Calu3 (cell line): ENCODE data around the gene DIP2A. TPM values are rescaled to one million over a fixed set of nuclear protein-coding genes. Genes with fewer than 3 reads are reported as not detected.
"Not testable (repeated sequence)": the region's sequence is repeated elsewhere in the genome, so short reads cannot be mapped to it uniquely, and the experiment has no call there.

Experiments used
- BruUV-seq: library from RNA; stranded (reverse); fragments of 400-500 nt; replicated peaks from 2 replicates; lab custom pipeline; 2021; lab: Mats Ljungman, UMichigan
- CTCF ChIA-PET: fragments of 300-600 bp; sonication (Branson Sonifier 250); formaldehyde crosslinking; loops from one replicate; lab custom pipeline; 2022; ENCODE audit warnings: antibody characterized with exemption; lab: Charles Lee
- DNase-seq: peaks from one replicate; pipeline ENCODE4 v3.0.0; 2022
- H3K27ac Mint-ChIP-seq: one replicate; pipeline ENCODE4 v1.8.0; 2022; ENCODE audit warnings: mixed read lengths; ENCODE audit not compliant: unreplicated experiment
- H3K27me3 Mint-ChIP-seq: one replicate; pipeline ENCODE4 v1.8.0; 2022; ENCODE audit warnings: mixed read lengths; ENCODE audit not compliant: unreplicated experiment
- H3K36me3 Mint-ChIP-seq: one replicate; pipeline ENCODE4 v1.8.0; 2022; ENCODE audit warnings: mild to moderate bottlenecking, moderate library complexity, mixed read lengths; ENCODE audit not compliant: insufficient read depth, unreplicated experiment
- H3K4me1 Mint-ChIP-seq: one replicate; pipeline ENCODE4 v1.8.0; 2022; ENCODE audit warnings: mild to moderate bottlenecking, low read depth, mixed read lengths; ENCODE audit not compliant: unreplicated experiment
- H3K4me3 Mint-ChIP-seq: one replicate; pipeline ENCODE4 v1.8.0; 2022; ENCODE audit warnings: mild to moderate bottlenecking, low read depth, moderate library complexity, mixed read lengths; ENCODE audit not compliant: unreplicated experiment
- H3K9me3 Mint-ChIP-seq: one replicate; pipeline ENCODE4 v1.8.0; 2022; ENCODE audit warnings: low read depth, mixed read lengths; ENCODE audit not compliant: unreplicated experiment
- CTCF ChIP-seq: fragments of 200-600 bp; IDR thresholded peaks from one replicate; pipeline ENCODE4 v1.8.0; 2022; ENCODE audit warnings: antibody characterized with exemption; ENCODE audit not compliant: unreplicated experiment
- intact Hi-C: fragments of 100-400 bp; cut with micrococcal nuclease; formaldehyde crosslinking; loops from one replicate; pipeline ENCODE4 v1.10.0; 2022; ENCODE audit not compliant: unreplicated experiment
- total RNA-seq: library from RNA; stranded (reverse); gene quantifications from 2 replicates; pipeline ENCODE4 v1.2.3, GENCODE V29; 2022

Gene DIP2A
- total RNA-seq, 1 experiment from 2014 or later, result 29.3 TPM

GRCh38 chr21:46570119-46570518 lies 111.4 kb downstream of the DIP2A start:
- no TSS peak for BruUV-seq

GRCh38 chr21:46570631-46571030 lies 111.9 kb downstream of the DIP2A start:
- intact Hi-C loops, result no loop called here
- DNase-seq, result no peak
- no peak for TF ChIP-seq CTCF
- BruUV-seq, result no TSS peak
- Mint-ChIP-seq H3K4me3 (no peak overlapping the region), H3K4me1 (no peaks in the 10 kb centered on the region), H3K36me3 (no peaks in the 10 kb centered on the region), H3K9me3 (peaks cover 6% of the 10 kb centered on the region), H3K27me3 (no peaks in the 10 kb centered on the region), H3K27ac (no peak overlapping the region)
- CTCF ChIA-PET, result no interaction called here

More at GRCh38 chr21:46570119-46570518, 111.4 kb downstream of the DIP2A start:
- CTCF ChIA-PET, result no interaction called here
- Mint-ChIP-seq H3K27me3 (no peaks in the 10 kb centered on the region), H3K4me3 (no peak overlapping the region), H3K27ac (no peak overlapping the region), H3K4me1 (no peaks in the 10 kb centered on the region), H3K9me3 (peaks cover 6% of the 10 kb centered on the region), H3K36me3 (no peaks in the 10 kb centered on the region)
- DNase-seq, result no peak
- intact Hi-C loops, result no loop called here
- no peak for TF ChIP-seq CTCF

GRCh38 chr21:46572850-46573249 lies 114.2 kb downstream of the DIP2A start:
- Mint-ChIP-seq H3K27me3 (no peaks in the 10 kb centered on the region), H3K4me1 (no peaks in the 10 kb centered on the region), H3K36me3 (no peaks in the 10 kb centered on the region), H3K9me3 (peaks cover 6% of the 10 kb centered on the region), H3K27ac (no peak overlapping the region), H3K4me3 (no peak overlapping the region)
- no peak for TF ChIP-seq CTCF
- intact Hi-C loops, result no loop called here
- no TSS peak for BruUV-seq
- no peak for DNase-seq
- CTCF ChIA-PET, result no interaction called here

GRCh38 chr21:46577786-46578185 lies 119.1 kb downstream of the DIP2A start:
- H3K4me3 Mint-ChIP-seq, H3K27ac Mint-ChIP-seq, intact Hi-C loops, DNase-seq, H3K27me3 Mint-ChIP-seq, H3K36me3 Mint-ChIP-seq, BruUV-seq, H3K4me1 Mint-ChIP-seq, CTCF ChIA-PET: not testable (repeated sequence)
- H3K9me3 Mint-ChIP-seq, result peaks cover 14% of the 10 kb centered on the region

- BruUV-seq, intact Hi-C loops, H3K27ac Mint-ChIP-seq: not testable (repeated sequence)
These were observed 120.7 kb downstream of the DIP2A start for GRCh38 chr21:46579394-46579793.

More at GRCh38 chr21:46579394-46579793, 120.7 kb downstream of the DIP2A start:
- H3K27me3 Mint-ChIP-seq, CTCF ChIA-PET, DNase-seq, H3K4me3 Mint-ChIP-seq, H3K36me3 Mint-ChIP-seq, H3K4me1 Mint-ChIP-seq: not testable (repeated sequence)
- H3K9me3 Mint-ChIP-seq, result peaks cover 16% of the 10 kb centered on the region
